ENCODE measurements around the gene HRNR. TPM values are rescaled to one million over a fixed set of nuclear protein-coding genes. Genes with fewer than 3 reads are reported as not detected.

Gene HRNR
- total and polyA plus RNA-seq, 4 donors: 0.02 TPM; not detected in 3

DNA sequence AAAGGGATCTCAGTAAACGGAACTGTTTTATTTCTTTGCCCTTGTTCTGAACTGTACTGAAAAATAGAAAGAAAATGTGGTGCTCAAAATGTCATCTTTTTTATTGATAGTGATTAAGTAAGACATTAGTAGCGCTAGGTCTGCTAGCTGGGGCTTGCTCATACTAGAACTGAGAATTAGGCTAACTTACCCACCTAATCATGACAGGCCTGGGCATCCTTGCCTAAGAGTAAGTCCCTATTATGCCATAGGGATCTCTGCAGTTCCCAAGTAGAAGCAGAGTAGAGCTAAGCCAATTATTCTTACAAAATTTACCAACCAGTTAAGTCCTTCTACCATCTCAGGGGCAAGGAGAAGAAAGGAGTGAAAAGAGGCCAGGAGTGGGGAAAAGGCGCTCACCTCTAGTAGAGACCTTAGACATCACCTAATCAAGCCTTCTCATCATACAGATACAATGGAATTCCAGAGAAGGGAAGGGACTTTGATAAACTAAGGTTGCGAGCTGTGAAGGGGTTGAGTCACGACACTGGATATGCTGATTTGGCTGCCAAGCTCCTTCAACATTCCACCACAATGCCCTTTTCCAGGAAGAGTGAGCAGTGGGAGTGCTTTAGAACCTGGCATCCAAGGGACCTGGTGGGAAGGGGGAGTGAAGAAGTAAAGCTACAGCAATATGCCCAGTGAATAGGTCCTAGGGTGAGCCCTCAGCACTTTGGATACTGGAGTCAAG is 37.3 kb downstream of the HRNR start:
- no peak for DNase-seq
- no peak overlapping the region for H3K27ac ChIP-seq (ENCODE audit: low read depth in 1 of 2, low read length in 1 of 2)
- WGBS, 2 donors: 76 to 95% methylated on average over 5 of the region's 5 CpGs
- ATAC-seq (ENCODE audit: insufficient read depth, low FRiP score): no peak
- TF ChIP-seq, protein P1, sequence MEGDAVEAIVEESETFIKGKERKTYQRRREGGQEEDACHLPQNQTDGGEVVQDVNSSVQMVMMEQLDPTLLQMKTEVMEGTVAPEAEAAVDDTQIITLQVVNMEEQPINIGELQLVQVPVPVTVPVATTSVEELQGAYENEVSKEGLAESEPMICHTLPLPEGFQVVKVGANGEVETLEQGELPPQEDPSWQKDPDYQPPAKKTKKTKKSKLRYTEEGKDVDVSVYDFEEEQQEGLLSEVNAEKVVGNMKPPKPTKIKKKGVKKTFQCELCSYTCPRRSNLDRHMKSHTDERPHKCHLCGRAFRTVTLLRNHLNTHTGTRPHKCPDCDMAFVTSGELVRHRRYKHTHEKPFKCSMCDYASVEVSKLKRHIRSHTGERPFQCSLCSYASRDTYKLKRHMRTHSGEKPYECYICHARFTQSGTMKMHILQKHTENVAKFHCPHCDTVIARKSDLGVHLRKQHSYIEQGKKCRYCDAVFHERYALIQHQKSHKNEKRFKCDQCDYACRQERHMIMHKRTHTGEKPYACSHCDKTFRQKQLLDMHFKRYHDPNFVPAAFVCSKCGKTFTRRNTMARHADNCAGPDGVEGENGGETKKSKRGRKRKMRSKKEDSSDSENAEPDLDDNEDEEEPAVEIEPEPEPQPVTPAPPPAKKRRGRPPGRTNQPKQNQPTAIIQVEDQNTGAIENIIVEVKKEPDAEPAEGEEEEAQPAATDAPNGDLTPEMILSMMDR (IDR thresholded peaks at IDR 0.05; ENCODE audit: control extremely low read depth, extremely low read depth): no peak
- no peak overlapping the region for H3K4me3 ChIP-seq
- no peaks in the 10 kb centered on the region for H3K9me3 ChIP-seq (ENCODE audit: control insufficient read depth in 4 of 4, insufficient read depth in 3 of 4, low read length in 3 of 4)
- H3K27me3 ChIP-seq (ENCODE audit: control insufficient read depth in 3 of 3, insufficient read depth in 3 of 3, low read length in 2 of 3): no peaks in the 10 kb centered on the region
- no peak overlapping the region for H3K9ac ChIP-seq (ENCODE audit: insufficient read depth in 1 of 2, low read length in 2 of 2)
- H3K36me3 ChIP-seq (ENCODE audit: control insufficient read depth in 4 of 4, insufficient read depth in 4 of 4, low read length in 4 of 4): no peaks in the 10 kb centered on the region
- peaks cover 0 to 13% (median 9%) of the 10 kb centered on the region in 5 donors for H3K4me1 ChIP-seq (ENCODE audit: control insufficient read depth in 5 of 5, insufficient read depth in 5 of 5, low read length in 5 of 5)

- peak; percentile 15 to 57 (median 37) for DNase-seq
- WGBS, 2 donors: 33 to 40% methylated on average over 8 of the region's 8 CpGs
- H3K4me1 ChIP-seq (ENCODE audit: control insufficient read depth in 5 of 5, insufficient read depth in 5 of 5, low read length in 5 of 5): peaks cover 0 to 13% (median 9%) of the 10 kb centered on the region in 5 donors
- H3K9ac ChIP-seq (ENCODE audit: insufficient read depth in 1 of 2, low read length in 2 of 2): no peak overlapping the region
- H3K27me3 ChIP-seq (ENCODE audit: control insufficient read depth in 3 of 3, insufficient read depth in 3 of 3, low read length in 2 of 3): no peaks in the 10 kb centered on the region
- ATAC-seq (ENCODE audit: insufficient read depth, low FRiP score): peak; percentile 54
- no peak overlapping the region for H3K27ac ChIP-seq (ENCODE audit: low read depth in 1 of 2, low read length in 1 of 2)
- no peaks in the 10 kb centered on the region for H3K9me3 ChIP-seq (ENCODE audit: control insufficient read depth in 4 of 4, insufficient read depth in 3 of 4, low read length in 3 of 4)
- H3K36me3 ChIP-seq (ENCODE audit: control insufficient read depth in 4 of 4, insufficient read depth in 4 of 4, low read length in 4 of 4): no peaks in the 10 kb centered on the region
- TF ChIP-seq, protein P1 (IDR thresholded peaks at IDR 0.05; ENCODE audit: control extremely low read depth, extremely low read depth): peak; percentile 82
- H3K4me3 ChIP-seq: no peak overlapping the region
These were observed 38.2 kb downstream of the HRNR start for GRCh38 chr1:152185544-152186391.

DNA sequence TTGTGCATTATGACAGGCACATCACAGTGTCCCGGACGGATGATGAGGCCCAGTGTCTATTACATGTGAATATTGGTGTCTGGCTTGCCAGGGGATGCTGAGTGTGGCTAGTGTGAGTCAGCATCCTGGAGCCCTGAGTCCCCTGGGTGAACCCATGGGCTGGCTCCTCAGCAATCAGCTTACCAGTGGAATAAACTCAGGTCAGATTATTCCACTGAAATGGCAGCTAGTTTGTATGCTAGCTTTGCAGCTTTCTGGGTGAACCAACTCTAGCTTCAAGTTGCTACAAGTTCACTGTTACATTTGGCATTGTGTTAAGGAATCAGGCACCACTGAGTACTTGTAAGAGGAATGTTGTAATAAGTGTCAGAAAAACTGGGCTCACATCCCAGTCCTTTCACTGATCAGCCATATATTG is 41.0 kb downstream of the HRNR start:
- no peaks in the 10 kb centered on the region for H3K27me3 ChIP-seq (ENCODE audit: control insufficient read depth in 3 of 3, insufficient read depth in 3 of 3, low read length in 2 of 3)
- DNase-seq (peak in 2 of 3 donors; percentile 70 to 90), ATAC-seq (ENCODE audit: insufficient read depth, low FRiP score) (peak; percentile 16)
- WGBS, 2 donors: 57 to 58% methylated on average over 2 of the region's 2 CpGs
- H3K9ac ChIP-seq (ENCODE audit: insufficient read depth in 1 of 2, low read length in 2 of 2): no peak overlapping the region
- no peak overlapping the region for H3K4me3 ChIP-seq
- H3K36me3 ChIP-seq (ENCODE audit: control insufficient read depth in 4 of 4, insufficient read depth in 4 of 4, low read length in 4 of 4): no peaks in the 10 kb centered on the region
- TF ChIP-seq, protein P1 (IDR thresholded peaks at IDR 0.05; ENCODE audit: control extremely low read depth, extremely low read depth): no peak
- peaks cover 0 to 13% (median 2%) of the 10 kb centered on the region in 5 donors for H3K4me1 ChIP-seq (ENCODE audit: control insufficient read depth in 5 of 5, insufficient read depth in 5 of 5, low read length in 5 of 5)
- no peaks in the 10 kb centered on the region for H3K9me3 ChIP-seq (ENCODE audit: control insufficient read depth in 4 of 4, insufficient read depth in 3 of 4, low read length in 3 of 4)
- H3K27ac ChIP-seq (ENCODE audit: low read depth in 1 of 2, low read length in 1 of 2): no peak overlapping the region
